Mucosa of descending colon (tissue), 3 donors: ENCODE measurements around the gene SYNM. TPM values are rescaled to one million over a fixed set of nuclear protein-coding genes. Genes with fewer than 3 reads are reported as not detected.

Experiments used
- ATAC-seq: fragments of 200-7000 bp; cut with Tn5 transposase; one replicate; pipeline ENCODE4 v1.9.1; 2020; ENCODE audit warnings: mild to moderate bottlenecking, moderate library complexity
- DNase-seq, 3 donors: peaks; one replicate each; pipeline ENCODE4 v3.0.0-alpha.2; 2020
- H3K36me3 ChIP-seq: fragments of 200-600 bp; one replicate; pipeline ENCODE4 v1.8.0; 2021; ENCODE audit warnings: low read depth, mild to moderate bottlenecking
- H3K4me1 ChIP-seq: fragments of 200-600 bp; one replicate; pipeline ENCODE4 v1.8.0; 2021; ENCODE audit warnings: low read depth, mild to moderate bottlenecking
- H3K4me3 ChIP-seq: fragments of 200-600 bp; one replicate; pipeline ENCODE4 v1.8.0; 2021; ENCODE audit warnings: mild to moderate bottlenecking
- H3K9me3 ChIP-seq: fragments of 200-600 bp; one replicate; pipeline ENCODE4 v1.8.0; 2021; ENCODE audit warnings: mild to moderate bottlenecking
- intact Hi-C, 2 donors: fragments of 100-400 bp; cut with DNase I in 1 of 2; cut with micrococcal nuclease in 1 of 2; formaldehyde crosslinking; loops; one replicate each; pipeline versions ENCODE4 v1.11.0 to v1.11.1; 2022; cut with DNase I, micrococcal nuclease
- total RNA-seq, 3 donors: library from RNA; stranded (reverse); fragmentation: NEBNext Ultra II Directional in 2 of 3; extraction: Animal tissue kit (Norgen Biotek cat#: 25700) in 2 of 3; gene quantifications; one replicate each; pipeline versions ENCODE4 v1.2.1 to v1.2.4, GENCODE V29; 2021 to 2023
- TF ChIP-seq, protein P1 (sequence below): fragments of 200-600 bp; IDR thresholded peaks from one replicate; pipeline ENCODE4 v1.8.0; 2022; ENCODE audit warnings: antibody characterized with exemption, mild to moderate bottlenecking
- donor health status: DM: no; HTN: no; CAD: no; lungs with moderate emphysema.
- donor health status: DM: no; HTN: no; CAD: no.
- donor health status: DM: no; HTN: yes; CAD: no.

Gene SYNM
- total RNA-seq, 3 donors from 2014 or later: 10.9 to 777 (median 37.0) TPM

DNA sequence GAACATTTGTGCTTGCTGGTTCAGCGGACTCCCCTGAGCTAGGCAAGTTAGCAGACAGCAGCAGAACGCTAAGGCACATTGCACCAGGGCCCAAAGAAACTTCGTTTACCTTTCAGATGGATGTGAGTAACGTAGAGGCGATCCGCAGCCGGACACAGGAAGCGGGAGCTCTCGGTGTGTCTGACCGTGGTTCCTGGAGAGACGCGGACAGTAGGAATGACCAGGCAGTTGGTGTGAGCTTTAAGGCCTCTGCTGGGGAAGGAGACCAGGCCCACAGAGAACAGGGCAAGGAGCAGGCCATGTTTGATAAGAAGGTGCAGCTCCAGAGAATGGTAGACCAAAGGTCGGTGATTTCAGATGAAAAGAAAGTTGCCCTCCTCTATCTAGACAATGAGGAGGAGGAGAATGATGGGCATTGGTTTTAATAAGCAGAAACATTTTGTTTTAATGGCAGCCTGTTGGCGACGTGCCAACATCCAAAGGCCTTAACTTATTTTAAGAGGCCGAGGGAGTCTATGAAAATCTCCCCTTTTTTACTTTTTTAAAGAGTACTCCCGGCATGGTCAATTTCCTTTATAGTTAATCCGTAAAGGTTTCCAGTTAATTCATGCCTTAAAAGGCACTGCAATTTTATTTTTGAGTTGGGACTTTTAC is 27.9 kb downstream of the SYNM start:
- intact Hi-C loops: no loop called here
- no peak for ATAC-seq

DNA sequence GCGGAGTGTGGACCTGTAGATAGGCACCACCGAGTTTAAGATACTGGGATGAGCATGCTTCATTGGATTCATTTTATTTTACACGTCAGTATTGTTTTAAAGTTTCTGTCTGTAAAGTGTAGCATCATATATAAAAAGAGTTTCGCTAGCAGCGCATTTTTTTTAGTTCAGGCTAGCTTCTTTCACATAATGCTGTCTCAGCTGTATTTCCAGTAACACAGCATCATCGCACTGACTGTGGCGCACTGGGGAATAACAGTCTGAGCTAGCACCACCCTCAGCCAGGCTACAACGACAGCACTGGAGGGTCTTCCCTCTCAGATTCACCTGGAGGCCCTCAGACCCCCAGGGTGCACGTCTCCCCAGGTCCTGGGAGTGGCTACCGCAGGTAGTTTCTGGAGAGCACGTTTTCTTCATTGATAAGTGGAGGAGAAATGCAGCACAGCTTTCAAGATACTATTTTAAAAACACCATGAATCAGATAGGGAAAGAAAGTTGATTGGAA is 29.5 kb downstream of the SYNM start:
- H3K4me3 ChIP-seq: no peak overlapping the region
- ATAC-seq (no peak), DNase-seq (no peak)
- intact Hi-C loops: no loop called here
- H3K36me3 ChIP-seq: no peaks in the 10 kb centered on the region
- TF ChIP-seq, protein P1, sequence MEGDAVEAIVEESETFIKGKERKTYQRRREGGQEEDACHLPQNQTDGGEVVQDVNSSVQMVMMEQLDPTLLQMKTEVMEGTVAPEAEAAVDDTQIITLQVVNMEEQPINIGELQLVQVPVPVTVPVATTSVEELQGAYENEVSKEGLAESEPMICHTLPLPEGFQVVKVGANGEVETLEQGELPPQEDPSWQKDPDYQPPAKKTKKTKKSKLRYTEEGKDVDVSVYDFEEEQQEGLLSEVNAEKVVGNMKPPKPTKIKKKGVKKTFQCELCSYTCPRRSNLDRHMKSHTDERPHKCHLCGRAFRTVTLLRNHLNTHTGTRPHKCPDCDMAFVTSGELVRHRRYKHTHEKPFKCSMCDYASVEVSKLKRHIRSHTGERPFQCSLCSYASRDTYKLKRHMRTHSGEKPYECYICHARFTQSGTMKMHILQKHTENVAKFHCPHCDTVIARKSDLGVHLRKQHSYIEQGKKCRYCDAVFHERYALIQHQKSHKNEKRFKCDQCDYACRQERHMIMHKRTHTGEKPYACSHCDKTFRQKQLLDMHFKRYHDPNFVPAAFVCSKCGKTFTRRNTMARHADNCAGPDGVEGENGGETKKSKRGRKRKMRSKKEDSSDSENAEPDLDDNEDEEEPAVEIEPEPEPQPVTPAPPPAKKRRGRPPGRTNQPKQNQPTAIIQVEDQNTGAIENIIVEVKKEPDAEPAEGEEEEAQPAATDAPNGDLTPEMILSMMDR: no peak
- H3K9me3 ChIP-seq: no peaks in the 10 kb centered on the region
- H3K4me1 ChIP-seq: no peaks in the 10 kb centered on the region

More for the DNA sequence above, 27.9 kb downstream of the SYNM start:
- H3K4me1 ChIP-seq: no peaks in the 10 kb centered on the region
- no peaks in the 10 kb centered on the region for H3K9me3 ChIP-seq
- TF ChIP-seq, protein P1: no peak
- no peak for DNase-seq
- no peak overlapping the region for H3K4me3 ChIP-seq
- H3K36me3 ChIP-seq: no peaks in the 10 kb centered on the region

DNA sequence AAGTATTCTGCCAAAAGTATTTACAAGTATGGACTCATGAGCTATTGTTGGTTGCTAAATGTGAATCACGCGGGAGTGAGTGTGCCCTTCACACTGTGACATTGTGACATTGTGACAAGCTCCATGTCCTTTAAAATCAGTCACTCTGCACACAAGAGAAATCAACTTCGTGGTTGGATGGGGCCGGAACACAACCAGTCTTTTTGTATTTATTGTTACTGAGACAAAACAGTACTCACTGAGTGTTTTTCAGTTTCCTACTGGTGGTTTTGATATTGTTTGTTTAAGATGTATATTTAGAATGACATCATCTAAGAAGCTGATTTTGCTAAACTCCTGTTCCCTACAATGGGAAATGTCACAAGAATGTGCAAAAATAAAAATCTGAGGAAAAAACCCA is 30.3 kb downstream of the SYNM start:
- DNase-seq: no peak
- H3K4me1 ChIP-seq: no peaks in the 10 kb centered on the region
- H3K4me3 ChIP-seq: no peak overlapping the region
- ATAC-seq: no peak
- intact Hi-C loops: no loop called here
- no peaks in the 10 kb centered on the region for H3K36me3 ChIP-seq
- H3K9me3 ChIP-seq: no peaks in the 10 kb centered on the region
- TF ChIP-seq, protein P1: no peak

- DNase-seq (peak in 1 of 3 donors; percentile 27), ATAC-seq (peak; percentile 63)
Measured at GRCh38 chr15:99137111-99137546, 32.2 kb downstream of the SYNM start.

GRCh38 chr15:99137877-99138276 is 33.0 kb downstream of the SYNM start:
- no peaks in the 10 kb centered on the region for H3K4me1 ChIP-seq
- no peaks in the 10 kb centered on the region for H3K36me3 ChIP-seq
- DNase-seq: no peak
- ATAC-seq: no peak
- no peak overlapping the region for H3K4me3 ChIP-seq
- TF ChIP-seq, protein P1: no peak
- intact Hi-C loops: no loop called here
- no peaks in the 10 kb centered on the region for H3K9me3 ChIP-seq

More at GRCh38 chr15:99137111-99137546, 32.2 kb downstream of the SYNM start:
- intact Hi-C loops: no loop called here
- no peak overlapping the region for H3K4me3 ChIP-seq
- no peaks in the 10 kb centered on the region for H3K4me1 ChIP-seq
- H3K36me3 ChIP-seq: no peaks in the 10 kb centered on the region
- no peaks in the 10 kb centered on the region for H3K9me3 ChIP-seq
- TF ChIP-seq, protein P1: no peak
